Thyroid gland (tissue), 4 donors: ENCODE measurements around the gene RBP3. TPM values are rescaled to one million over a fixed set of nuclear protein-coding genes. Genes with fewer than 3 reads are reported as not detected.

Experiments
- DNase-seq, 2 donors: peaks; one replicate each; pipeline ENCODE4 v3.0.0-alpha.2; 2019
- H3K27ac ChIP-seq, 3 donors: fragments of 200-600 bp; sonication (generic); 1 replicate in 2 of 3; 2 replicates in 1 of 3; pipeline ENCODE4 v1.5.1; 2016 to 2019; ENCODE audit warnings: mild to moderate bottlenecking in 1 of 3, moderate library complexity in 1 of 3
- H3K27me3 ChIP-seq: fragments of 200-600 bp; sonication (generic); one replicate; pipeline ENCODE4 v1.5.1; 2019
- H3K36me3 ChIP-seq, 2 donors: fragments of 200-600 bp; sonication (generic); one replicate each; pipeline ENCODE4 v1.5.1; 2016 to 2019
- H3K4me1 ChIP-seq, 2 donors: fragments of 200-600 bp; sonication (generic); one replicate each; pipeline ENCODE4 v1.5.1; 2017 to 2019
- H3K4me3 ChIP-seq, 3 donors: fragments of 200-600 bp; sonication (generic); replicated peaks in 1 of 3; 1 replicate in 2 of 3; 2 replicates in 1 of 3; pipeline ENCODE4 v1.5.1; 2016; ENCODE audit warnings: mild to moderate bottlenecking in 1 of 3
- H3K9me3 ChIP-seq: fragments of 200-600 bp; sonication (generic); one replicate; pipeline ENCODE4 v1.5.1; 2017
- CTCF ChIP-seq, 6 experiments: fragments of 200-600 bp in 3 of 6; fragments of 450-650 bp in 3 of 6; sonication (generic) in 3 of 6; IDR thresholded peaks; one replicate each; pipeline ENCODE4 v1.5.1; 2016 to 2019; ENCODE audit warnings: antibody characterized with exemption in 6 of 6, mild to moderate bottlenecking in 2 of 6, inconsistent platforms in 1 of 6, moderate library complexity in 1 of 6
- POLR2A ChIP-seq, 2 donors: fragments of 450-650 bp; IDR thresholded peaks; one replicate each; pipeline ENCODE4 v1.6.1; 2017; ENCODE audit warnings: antibody characterized with exemption in 2 of 2, mild to moderate bottlenecking in 2 of 2, moderate library complexity in 1 of 2
- WGBS, 2 donors: methylation state at CpG; one replicate each; pipeline ENCODE4 v1.1.5; 2017; 5-methylcytosine and 5-hydroxymethylcytosine counted together
- intact Hi-C: fragments of 100-400 bp; cut with DNase I; formaldehyde crosslinking; loops from one replicate; pipeline ENCODE4 v1.15.1; 2023
- total RNA-seq, 4 donors: library from RNA; depleted of rRNA; stranded (reverse); fragments of >200 nt; gene quantifications; one replicate each; pipeline ENCODE4 v1.2.3, GENCODE V29; 2016

The RBP3 gene
- total RNA-seq, 4 donors from 2014 or later = not detected

GRCh38 chr10:47359626-47360418, 11.7 kb downstream of the RBP3 start:
- Histone ChIP-seq H3K4me3 (no peak overlapping the region), H3K36me3 (no peaks in the 10 kb centered on the region), H3K4me1 (no peaks in the 10 kb centered on the region), H3K27ac (no peak overlapping the region), H3K27me3 (no peaks in the 10 kb centered on the region), H3K9me3 (no peaks in the 10 kb centered on the region)
- intact Hi-C loops = no loop called here
- DNase-seq = no peak
- TF ChIP-seq POLR2A (IDR thresholded peaks at IDR 0.05) (no peak), CTCF (IDR thresholded peaks at IDR 0.05) (no peak)
- WGBS, 2 donors = 77 to 86% methylated on average over 4 of the region's 4 CpGs

- intact Hi-C loops = no loop called here
- H3K9me3 ChIP-seq = no peaks in the 10 kb centered on the region
- TF ChIP-seq POLR2A (IDR thresholded peaks at IDR 0.05) = no peak
- no peaks in the 10 kb centered on the region for H3K36me3 ChIP-seq
- no peak for DNase-seq
- no peak overlapping the region for H3K27ac ChIP-seq
- WGBS, 2 donors = 89% methylated on average over 14 of the region's 14 CpGs
- no peaks in the 10 kb centered on the region for H3K4me1 ChIP-seq
- no peaks in the 10 kb centered on the region for H3K27me3 ChIP-seq
- no peak overlapping the region for H3K4me3 ChIP-seq
Observed at GRCh38 chr10:47360419-47361040, 12.4 kb downstream of the RBP3 start.

- TF ChIP-seq CTCF (IDR thresholded peaks at IDR 0.05) (peak in 5 of 6 experiments; percentile 10 to 56 (median 27)), POLR2A (IDR thresholded peaks at IDR 0.05) (no peak)
- intact Hi-C loops = no loop called here
Observed at GRCh38 chr10:47361293-47361692, 13.1 kb downstream of the RBP3 start.

GRCh38 chr10:47362199-47362598, 14.0 kb downstream of the RBP3 start:
- 88 to 94% methylated on average over 3 of the region's 3 CpGs for WGBS, 2 donors
- Histone ChIP-seq H3K4me3 (no peak overlapping the region), H3K27ac (no peak overlapping the region), H3K4me1 (no peaks in the 10 kb centered on the region), H3K9me3 (no peaks in the 10 kb centered on the region), H3K36me3 (no peaks in the 10 kb centered on the region), H3K27me3 (no peaks in the 10 kb centered on the region)
- intact Hi-C loops = no loop called here
- TF ChIP-seq CTCF (IDR thresholded peaks at IDR 0.05) (no peak), POLR2A (IDR thresholded peaks at IDR 0.05) (no peak)
- no peak for DNase-seq

More at GRCh38 chr10:47361293-47361692, 13.1 kb downstream of the RBP3 start:
- WGBS, 2 donors = 53 to 59% methylated on average over 9 of the region's 9 CpGs
- Histone ChIP-seq H3K4me1 (no peaks in the 10 kb centered on the region), H3K9me3 (no peaks in the 10 kb centered on the region), H3K27ac (no peak overlapping the region), H3K36me3 (no peaks in the 10 kb centered on the region), H3K27me3 (no peaks in the 10 kb centered on the region), H3K4me3 (no peak overlapping the region)
- peak; percentile 10 to 21 for DNase-seq

GRCh38 chr10:47363781-47364180, 15.6 kb downstream of the RBP3 start:
- Histone ChIP-seq H3K27me3 (no peaks in the 10 kb centered on the region), H3K4me3 (no peak overlapping the region), H3K27ac (no peak overlapping the region), H3K4me1 (no peaks in the 10 kb centered on the region), H3K9me3 (no peaks in the 10 kb centered on the region), H3K36me3 (no peaks in the 10 kb centered on the region)
- 85 to 91% methylated on average over 3 of the region's 3 CpGs for WGBS, 2 donors
- intact Hi-C loops = no loop called here
- no peak for TF ChIP-seq CTCF (IDR thresholded peaks at IDR 0.05)
- no peak for TF ChIP-seq POLR2A (IDR thresholded peaks at IDR 0.05)
- no peak for DNase-seq
